D721Med (cell line): ENCODE results near the gene BLOC1S2.
A peak's percentile ranks its signal among the peaks of the same experiment; 100 is the strongest.
"Not testable (repeated sequence)": the region's sequence is repeated elsewhere in the genome, so short reads cannot be mapped to it uniquely, and the experiment has no call there.

ENCODE experiments used
- DNase-seq: peaks from one replicate; pipeline ENCODE4 v3.0.0; 2011; ENCODE audit warnings: low spot score; ENCODE audit not compliant: insufficient read length
- FAIRE-seq: peaks from 2 replicates; lab custom pipeline; 2011; peaks lifted over from hg19 to GRCh38; lab: Jason Lieb, UNC
- TF ChIP-seq, protein P1 (sequence below): IDR thresholded peaks from 2 replicates; pipeline ENCODE4 v1.5.1; 2012; ENCODE audit warnings: mild to moderate bottlenecking, control low read depth; ENCODE audit not compliant: insufficient read depth; ENCODE audit errors: missing control alignments

The BLOC1S2 gene

DNA sequence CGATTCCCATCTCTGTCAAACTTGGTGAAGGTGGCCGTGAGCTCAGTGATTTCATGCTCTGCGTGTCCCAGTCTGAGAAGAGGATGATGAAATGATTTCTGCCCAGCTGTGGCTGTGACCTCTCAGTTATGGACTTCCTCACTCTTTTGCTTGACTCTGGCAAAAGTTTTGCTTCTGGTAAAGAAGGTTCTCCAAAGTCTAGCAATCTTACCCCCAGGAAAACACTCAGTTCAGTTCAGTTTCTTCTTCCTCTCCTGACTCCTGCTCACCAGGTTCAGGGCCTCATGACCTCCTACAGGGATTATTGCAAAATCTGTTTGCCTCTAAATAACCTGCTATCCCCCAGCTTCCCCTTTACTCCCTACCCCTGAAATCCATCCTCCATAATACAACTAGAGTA is 4.9 kb upstream of the BLOC1S2 start:
- TF ChIP-seq, protein P1, sequence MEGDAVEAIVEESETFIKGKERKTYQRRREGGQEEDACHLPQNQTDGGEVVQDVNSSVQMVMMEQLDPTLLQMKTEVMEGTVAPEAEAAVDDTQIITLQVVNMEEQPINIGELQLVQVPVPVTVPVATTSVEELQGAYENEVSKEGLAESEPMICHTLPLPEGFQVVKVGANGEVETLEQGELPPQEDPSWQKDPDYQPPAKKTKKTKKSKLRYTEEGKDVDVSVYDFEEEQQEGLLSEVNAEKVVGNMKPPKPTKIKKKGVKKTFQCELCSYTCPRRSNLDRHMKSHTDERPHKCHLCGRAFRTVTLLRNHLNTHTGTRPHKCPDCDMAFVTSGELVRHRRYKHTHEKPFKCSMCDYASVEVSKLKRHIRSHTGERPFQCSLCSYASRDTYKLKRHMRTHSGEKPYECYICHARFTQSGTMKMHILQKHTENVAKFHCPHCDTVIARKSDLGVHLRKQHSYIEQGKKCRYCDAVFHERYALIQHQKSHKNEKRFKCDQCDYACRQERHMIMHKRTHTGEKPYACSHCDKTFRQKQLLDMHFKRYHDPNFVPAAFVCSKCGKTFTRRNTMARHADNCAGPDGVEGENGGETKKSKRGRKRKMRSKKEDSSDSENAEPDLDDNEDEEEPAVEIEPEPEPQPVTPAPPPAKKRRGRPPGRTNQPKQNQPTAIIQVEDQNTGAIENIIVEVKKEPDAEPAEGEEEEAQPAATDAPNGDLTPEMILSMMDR, result no peak
- FAIRE-seq (no peak), DNase-seq (no peak)

DNA sequence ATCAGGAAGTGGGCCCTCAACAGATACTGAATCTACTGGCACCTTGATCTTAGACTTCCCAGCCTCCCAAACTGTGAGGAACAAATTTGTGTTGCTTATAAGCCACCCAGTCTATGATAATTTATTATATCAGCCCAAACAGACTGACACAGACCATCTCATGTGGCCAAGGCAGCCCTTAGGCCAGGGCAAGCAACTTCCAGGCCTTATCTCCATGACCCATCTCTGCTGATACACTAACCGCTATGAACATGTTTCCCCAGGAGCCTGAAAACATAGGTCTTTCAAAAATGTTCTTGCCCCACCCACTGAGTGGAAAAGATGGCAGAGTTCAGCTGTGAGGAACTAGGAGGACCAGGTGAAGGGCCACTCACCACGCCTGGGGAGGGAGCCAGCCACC is 3.2 kb upstream of the BLOC1S2 start:
- no peak for DNase-seq
- TF ChIP-seq, protein P1, result no peak
- FAIRE-seq, result no peak

DNA sequence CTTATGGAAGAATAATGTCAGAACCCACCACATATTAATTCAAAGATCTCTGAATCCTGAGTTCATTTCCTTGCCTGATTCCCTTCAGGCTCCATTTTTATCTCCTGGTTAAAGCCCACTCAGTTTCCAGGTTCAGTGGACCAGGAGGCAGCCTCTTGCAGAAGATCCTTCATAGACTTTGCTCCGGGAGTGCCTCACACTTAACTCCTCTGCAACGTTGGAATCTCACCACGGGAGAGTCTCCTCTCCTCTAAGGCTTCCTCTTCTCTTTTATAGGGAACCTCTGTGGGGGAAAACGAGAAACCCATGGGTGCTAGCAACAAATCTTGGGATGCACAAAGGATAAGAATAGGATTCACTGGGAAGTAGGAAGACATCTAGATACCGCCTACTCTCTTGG is 1.7 kb upstream of the BLOC1S2 start:
- no peak for FAIRE-seq
- no peak for DNase-seq
- TF ChIP-seq, protein P1, result no peak

DNA sequence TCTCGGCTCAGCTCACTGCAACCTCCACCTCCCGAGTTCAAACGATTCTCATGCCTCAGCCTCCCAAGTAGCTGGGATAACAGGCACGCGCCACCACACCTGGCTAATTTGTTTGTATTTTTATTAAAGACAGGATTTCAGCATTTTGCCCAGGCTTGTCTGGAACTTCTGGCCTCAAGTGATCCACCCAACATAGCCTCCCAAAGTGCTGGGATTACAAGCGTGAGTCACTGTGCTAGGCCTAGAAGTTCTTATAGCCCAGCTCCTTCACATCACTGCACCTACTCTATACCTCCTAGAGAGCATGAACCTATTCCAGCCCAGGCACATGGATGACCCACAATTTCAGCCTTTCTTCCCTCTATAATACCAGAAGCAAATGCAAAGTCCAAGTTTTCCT is 1.3 kb upstream of the BLOC1S2 start:
- TF ChIP-seq, protein P1, result no peak
- no peak for FAIRE-seq
- no peak for DNase-seq

DNA sequence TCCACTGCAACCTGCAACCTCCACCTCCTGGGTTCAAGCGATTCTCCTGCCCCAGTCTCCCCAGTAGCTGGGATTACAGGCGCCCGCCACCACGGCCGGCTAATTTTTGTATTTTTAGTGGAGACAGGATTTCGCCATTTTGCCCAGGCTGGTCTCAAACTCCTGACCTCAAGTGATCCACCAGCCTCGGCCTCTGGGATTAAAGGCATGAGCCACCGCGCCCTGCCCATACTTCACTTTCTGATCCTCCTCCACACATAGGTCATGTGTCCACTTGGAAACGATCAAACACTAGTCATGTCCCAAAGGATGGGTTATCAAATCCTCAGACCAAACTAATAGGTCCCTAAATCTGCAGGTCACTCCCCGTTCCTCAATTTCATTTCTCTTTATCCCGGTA is 1.2 kb downstream of the BLOC1S2 start:
- not testable (repeated sequence) for DNase-seq, FAIRE-seq

DNA sequence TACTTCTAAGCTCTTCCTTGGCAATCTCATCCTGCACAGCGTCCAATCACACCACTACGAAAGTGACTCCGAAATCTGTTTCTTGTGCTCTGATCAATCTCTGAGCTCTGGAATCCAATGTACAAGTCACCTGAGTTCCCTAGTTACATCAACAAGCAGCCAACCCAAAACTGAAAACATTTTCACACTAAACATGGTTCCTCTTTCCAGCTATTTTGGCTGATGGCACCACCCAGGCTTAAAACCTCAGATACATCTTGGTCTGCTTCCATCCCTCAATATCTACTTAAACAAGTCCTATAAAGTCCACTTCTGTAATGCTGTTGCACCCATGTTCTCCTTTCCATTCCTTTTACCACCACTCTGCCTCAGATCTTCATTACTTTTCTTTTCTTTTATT is 3.6 kb downstream of the BLOC1S2 start:
- FAIRE-seq (no peak), DNase-seq (no peak)
- TF ChIP-seq, protein P1, result no peak

DNA sequence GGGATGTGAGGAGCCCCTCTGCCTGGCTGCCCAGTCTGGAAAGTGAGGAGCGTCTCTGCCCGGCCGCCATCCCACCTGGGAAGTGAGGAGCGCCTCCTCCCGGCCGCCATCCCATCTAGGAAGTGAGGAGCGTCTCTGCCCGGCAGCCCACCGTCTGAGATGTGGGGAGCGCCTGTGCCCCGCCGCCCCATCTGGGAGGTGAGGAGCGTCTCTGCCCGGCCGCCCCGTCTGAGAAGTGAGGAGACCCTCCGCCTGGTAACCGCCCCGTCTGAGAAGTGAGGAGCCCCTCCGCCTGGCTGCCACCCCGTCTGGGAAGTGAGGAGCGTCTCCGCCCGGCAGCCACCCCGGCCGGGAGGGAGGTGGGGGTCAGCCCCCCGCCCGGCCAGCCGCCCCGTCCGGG is 9.5 kb downstream of the BLOC1S2 start:
- not testable (repeated sequence) for FAIRE-seq, DNase-seq

DNA sequence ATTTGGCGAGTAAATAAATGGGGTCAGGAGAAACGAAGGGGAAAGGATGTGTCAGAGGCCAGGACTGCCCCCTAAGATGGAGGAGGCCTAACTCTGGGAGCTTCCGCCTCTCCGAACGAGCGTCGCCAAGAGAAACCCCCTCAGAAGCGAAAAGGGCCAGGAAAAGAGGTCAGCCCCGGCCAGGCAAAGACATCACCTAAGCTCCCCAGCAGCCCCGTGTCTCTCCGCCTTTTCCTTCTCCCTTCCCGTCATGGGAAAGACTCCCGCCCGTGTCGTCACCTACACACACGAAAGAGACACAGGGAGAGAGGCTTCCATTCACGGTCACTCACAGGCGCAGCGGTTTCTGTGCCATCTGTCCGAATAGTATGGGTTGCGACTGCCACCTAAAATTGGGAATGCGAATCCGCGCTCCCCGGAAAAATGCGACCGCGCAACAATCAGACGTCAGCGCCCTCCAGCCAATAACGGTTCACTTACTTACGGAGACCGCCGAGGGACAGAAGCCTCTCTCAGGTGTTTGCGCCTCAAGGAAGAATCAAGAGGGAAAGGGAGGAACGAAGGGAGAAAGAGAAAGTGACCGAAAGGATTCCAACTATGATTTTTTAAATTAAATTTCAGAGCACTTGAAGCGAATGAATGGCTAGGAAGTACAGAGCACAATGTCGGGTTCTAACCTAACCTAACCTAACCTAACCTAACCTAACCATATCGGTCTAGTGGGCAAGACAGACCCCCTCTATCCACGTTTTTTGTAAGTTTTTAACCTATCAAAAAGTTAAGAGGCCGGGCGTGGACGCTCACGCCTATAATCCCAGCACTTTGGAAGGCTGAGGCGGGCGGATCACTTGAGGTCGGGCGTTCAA is 19.0 kb downstream of the BLOC1S2 start, which contains the start of gene CWF19L1:
CWF19L1 (minus strand) TSS at position 400 of the 866 bp plus-strand sequence; CDS start at position 355, 45 bp downstream.
- TF ChIP-seq, protein P1, result no peak
- peak; percentile 41 for DNase-seq
- FAIRE-seq, result no peak
